Measurements from ENCODE around the gene CATSPER3. TPM values are rescaled to one million over a fixed set of nuclear protein-coding genes. Genes with fewer than 3 reads are reported as not detected.
"Not testable (repeated sequence)": the region's sequence is repeated elsewhere in the genome, so short reads cannot be mapped to it uniquely, and the experiment has no call there.

Gene CATSPER3
- total RNA-seq, 1 experiment from 2014 or later = 0.57 TPM

GRCh38 chr5:134995850-134996402 is 28.2 kb downstream of the CATSPER3 start:
- Histone ChIP-seq H2AFZ (no peak overlapping the region), H3K36me3 (ENCODE audit: low read depth) (peaks cover 2% of the 10 kb centered on the region; the same call in 1 of the 2 replicates), H3K79me2 (ENCODE audit: low read depth) (no peaks in the 10 kb centered on the region), H3K4me2 (no peak overlapping the region), H4K20me1 (ENCODE audit: insufficient read depth) (no peaks in the 10 kb centered on the region), H3K4me3 (no peak overlapping the region), H3K4me1 (replicated peaks; ENCODE audit: insufficient read depth) (no peaks in the 10 kb centered on the region), H3F3A (ENCODE audit: insufficient read depth, low read depth) (no peaks in the 10 kb centered on the region), H3K9me2 (ENCODE audit: insufficient read depth) (no peaks in the 10 kb centered on the region), H3K27me3 (ENCODE audit: insufficient read depth, low read depth) (no peaks in the 10 kb centered on the region), H3K9me3 (ENCODE audit: insufficient read depth, low read depth) (peaks cover 5% of the 10 kb centered on the region), H3K27ac (no peak overlapping the region)
- TF ChIP-seq EZH2 (IDR thresholded peaks at IDR 0.05; ENCODE audit: low read depth) = no peak
- TF ChIP-seq CTCF (conservative IDR thresholded peaks at IDR 0.05) = no peak
- BruUV-seq (replicated peaks) = no TSS peak
- no peak for DNase-seq
- intact Hi-C loops (cut with micrococcal nuclease; ENCODE audit: unreplicated experiment) = no loop called here
- CTCF ChIA-PET = no interaction called here
- POLR2A ChIA-PET (ENCODE audit: unreplicated experiment) = no interaction called here

- POLR2A ChIA-PET (ENCODE audit: unreplicated experiment) = no interaction called here
- Histone ChIP-seq H3K9me2 (ENCODE audit: insufficient read depth) (no peaks in the 10 kb centered on the region), H3K4me3 (no peak overlapping the region), H3K4me1 (replicated peaks; ENCODE audit: insufficient read depth) (no peaks in the 10 kb centered on the region), H3K79me2 (ENCODE audit: low read depth) (no peaks in the 10 kb centered on the region), H3K9me3 (ENCODE audit: insufficient read depth, low read depth) (no peaks in the 10 kb centered on the region; the same call in 1 of the 2 replicates), H3K4me2 (no peak overlapping the region), H3K36me3 (ENCODE audit: low read depth) (no peaks in the 10 kb centered on the region), H3K27ac (no peak overlapping the region), H2AFZ (no peak overlapping the region), H3F3A (ENCODE audit: insufficient read depth, low read depth) (no peaks in the 10 kb centered on the region), H3K27me3 (ENCODE audit: insufficient read depth, low read depth) (no peaks in the 10 kb centered on the region), H4K20me1 (ENCODE audit: insufficient read depth) (no peaks in the 10 kb centered on the region)
- BruUV-seq (replicated peaks) = no TSS peak
- no peak for DNase-seq
- intact Hi-C loops (cut with micrococcal nuclease; ENCODE audit: unreplicated experiment) = no loop called here
- TF ChIP-seq EZH2 (IDR thresholded peaks at IDR 0.05; ENCODE audit: low read depth) = no peak
- TF ChIP-seq CTCF (conservative IDR thresholded peaks at IDR 0.05) = no peak
- CTCF ChIA-PET = no interaction called here
Observed at GRCh38 chr5:134997015-134997414, 29.3 kb downstream of the CATSPER3 start.

GRCh38 chr5:134998068-134998467 is 30.4 kb downstream of the CATSPER3 start:
- H3K79me2 ChIP-seq (ENCODE audit: low read depth); H3K27ac ChIP-seq; H3K4me2 ChIP-seq; H3K9me3 ChIP-seq (ENCODE audit: insufficient read depth, low read depth); H3K9me2 ChIP-seq (ENCODE audit: insufficient read depth); DNase-seq; CTCF ChIA-PET; intact Hi-C loops (cut with micrococcal nuclease; ENCODE audit: unreplicated experiment); H3K4me3 ChIP-seq; POLR2A ChIA-PET (ENCODE audit: unreplicated experiment); H3K36me3 ChIP-seq (ENCODE audit: low read depth); H3K4me1 ChIP-seq (replicated peaks; ENCODE audit: insufficient read depth); H4K20me1 ChIP-seq (ENCODE audit: insufficient read depth); H2AFZ ChIP-seq; BruUV-seq (replicated peaks); H3K27me3 ChIP-seq (ENCODE audit: insufficient read depth, low read depth); H3F3A ChIP-seq (ENCODE audit: insufficient read depth, low read depth): not testable (repeated sequence)

- ChIA-PET POLR2A (ENCODE audit: unreplicated experiment) (no interaction called here), CTCF (no interaction called here)
- no peak overlapping the region for H3K4me2 ChIP-seq
- H3K27me3 ChIP-seq (ENCODE audit: insufficient read depth, low read depth) = no peaks in the 10 kb centered on the region
- no peak overlapping the region for H3K27ac ChIP-seq
- no peak overlapping the region for H3K4me3 ChIP-seq
- H2AFZ ChIP-seq = no peak overlapping the region
- H3K36me3 ChIP-seq (ENCODE audit: low read depth) = no peaks in the 10 kb centered on the region
- H3K79me2 ChIP-seq (ENCODE audit: low read depth) = no peaks in the 10 kb centered on the region
- no peaks in the 10 kb centered on the region for H4K20me1 ChIP-seq (ENCODE audit: insufficient read depth)
- TF ChIP-seq CTCF (conservative IDR thresholded peaks at IDR 0.05) (no peak), EZH2 (IDR thresholded peaks at IDR 0.05; ENCODE audit: low read depth) (no peak)
- DNase-seq = no peak
- H3K9me3 ChIP-seq (ENCODE audit: insufficient read depth, low read depth) = no peaks in the 10 kb centered on the region; the same call in 1 of the 2 replicates
- H3K4me1 ChIP-seq (replicated peaks; ENCODE audit: insufficient read depth) = no peaks in the 10 kb centered on the region
- no peaks in the 10 kb centered on the region for H3K9me2 ChIP-seq (ENCODE audit: insufficient read depth)
- no peaks in the 10 kb centered on the region for H3F3A ChIP-seq (ENCODE audit: insufficient read depth, low read depth)
- BruUV-seq (replicated peaks) = no TSS peak
- intact Hi-C loops (cut with micrococcal nuclease; ENCODE audit: unreplicated experiment) = no loop called here
Observed at GRCh38 chr5:135004376-135004775, 36.7 kb downstream of the CATSPER3 start.

Measured in PC-9 (cell line).